ENCODE results near the gene TMEM135.

Gene TMEM135

DNA sequence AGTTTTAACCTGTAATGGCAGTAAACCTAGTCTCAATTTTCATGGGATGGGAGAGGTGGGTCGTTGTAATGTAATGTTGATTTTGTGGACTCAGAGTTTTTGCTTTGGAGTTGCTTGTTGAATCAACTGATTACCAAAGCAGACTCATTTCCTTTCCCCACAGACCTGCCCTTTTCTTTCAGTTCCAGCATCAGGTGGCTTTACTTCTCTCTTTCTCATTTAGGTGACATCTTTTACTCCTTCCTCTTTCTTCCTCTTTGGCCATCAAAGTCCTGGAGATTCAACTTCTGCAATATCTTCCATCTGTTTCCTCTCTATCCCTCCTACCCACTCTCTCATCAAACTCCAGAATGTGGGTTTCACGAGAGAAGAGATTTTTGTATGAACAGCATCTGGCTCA, 313.9 kb downstream of the TMEM135 start:
- no peak overlapping the region for H3K4me3 ChIP-seq (ENCODE audit: low read depth, low read length)
- TF ChIP-seq, protein P1, sequence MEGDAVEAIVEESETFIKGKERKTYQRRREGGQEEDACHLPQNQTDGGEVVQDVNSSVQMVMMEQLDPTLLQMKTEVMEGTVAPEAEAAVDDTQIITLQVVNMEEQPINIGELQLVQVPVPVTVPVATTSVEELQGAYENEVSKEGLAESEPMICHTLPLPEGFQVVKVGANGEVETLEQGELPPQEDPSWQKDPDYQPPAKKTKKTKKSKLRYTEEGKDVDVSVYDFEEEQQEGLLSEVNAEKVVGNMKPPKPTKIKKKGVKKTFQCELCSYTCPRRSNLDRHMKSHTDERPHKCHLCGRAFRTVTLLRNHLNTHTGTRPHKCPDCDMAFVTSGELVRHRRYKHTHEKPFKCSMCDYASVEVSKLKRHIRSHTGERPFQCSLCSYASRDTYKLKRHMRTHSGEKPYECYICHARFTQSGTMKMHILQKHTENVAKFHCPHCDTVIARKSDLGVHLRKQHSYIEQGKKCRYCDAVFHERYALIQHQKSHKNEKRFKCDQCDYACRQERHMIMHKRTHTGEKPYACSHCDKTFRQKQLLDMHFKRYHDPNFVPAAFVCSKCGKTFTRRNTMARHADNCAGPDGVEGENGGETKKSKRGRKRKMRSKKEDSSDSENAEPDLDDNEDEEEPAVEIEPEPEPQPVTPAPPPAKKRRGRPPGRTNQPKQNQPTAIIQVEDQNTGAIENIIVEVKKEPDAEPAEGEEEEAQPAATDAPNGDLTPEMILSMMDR (IDR thresholded peaks at IDR 0.05; ENCODE audit: low read depth, low read length): no peak
- no peak for DNase-seq (ENCODE audit: low read depth, low spot score)
- in situ Hi-C loops (cut with HindIII; ENCODE audit: low sequenced_read_pairs): no loop called here

DNA sequence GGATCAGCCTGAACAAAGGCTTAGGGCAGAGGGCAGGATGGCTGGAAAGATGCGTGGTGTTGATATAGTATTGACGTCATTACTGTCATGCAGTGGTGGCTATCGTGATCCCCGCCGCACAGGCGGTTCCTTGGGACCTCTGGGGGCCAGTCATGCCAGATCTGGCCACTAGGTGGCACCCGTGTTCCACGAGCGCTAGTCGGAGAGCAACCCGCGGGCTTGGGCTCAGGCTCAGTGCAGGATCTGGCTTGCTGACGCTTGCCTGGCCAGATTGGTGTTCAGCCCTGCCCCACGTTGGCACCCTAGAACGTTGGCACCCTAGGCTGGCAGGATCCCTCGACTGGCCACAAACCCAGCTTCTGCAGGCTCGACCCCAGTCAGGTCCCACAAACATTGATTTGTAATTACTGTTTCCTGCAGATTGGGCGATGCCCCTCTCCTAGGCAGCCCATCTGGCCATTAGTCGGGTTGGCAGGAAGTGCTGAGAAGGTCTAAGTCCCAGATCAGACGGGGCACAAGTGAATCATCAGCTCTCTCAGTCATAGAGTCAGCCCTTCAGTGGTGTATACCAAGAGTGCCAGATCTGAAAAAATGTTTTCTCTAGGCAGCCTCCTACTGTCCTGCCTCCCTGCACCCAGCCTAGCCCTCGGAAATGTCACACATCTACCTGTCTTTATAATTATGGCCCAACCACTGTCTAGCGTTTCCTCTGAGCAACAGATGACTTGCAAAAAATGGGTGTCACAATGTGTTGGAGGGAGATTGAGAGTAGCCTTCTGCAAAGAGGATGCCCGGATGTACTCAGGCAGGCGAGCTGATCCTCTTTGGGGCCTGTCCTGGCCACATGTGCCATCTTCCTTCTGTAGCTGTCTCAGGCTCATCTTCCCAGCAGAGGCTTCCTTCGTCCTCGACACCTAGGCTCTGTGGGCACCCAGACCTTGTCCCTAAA, 315.3 kb downstream of the TMEM135 start:
- in situ Hi-C loops (cut with HindIII; ENCODE audit: low sequenced_read_pairs): no loop called here
- TF ChIP-seq, protein P1 (IDR thresholded peaks at IDR 0.05; ENCODE audit: low read depth, low read length): peak; percentile 98
- no peak overlapping the region for H3K4me3 ChIP-seq (ENCODE audit: low read depth, low read length)

DNA sequence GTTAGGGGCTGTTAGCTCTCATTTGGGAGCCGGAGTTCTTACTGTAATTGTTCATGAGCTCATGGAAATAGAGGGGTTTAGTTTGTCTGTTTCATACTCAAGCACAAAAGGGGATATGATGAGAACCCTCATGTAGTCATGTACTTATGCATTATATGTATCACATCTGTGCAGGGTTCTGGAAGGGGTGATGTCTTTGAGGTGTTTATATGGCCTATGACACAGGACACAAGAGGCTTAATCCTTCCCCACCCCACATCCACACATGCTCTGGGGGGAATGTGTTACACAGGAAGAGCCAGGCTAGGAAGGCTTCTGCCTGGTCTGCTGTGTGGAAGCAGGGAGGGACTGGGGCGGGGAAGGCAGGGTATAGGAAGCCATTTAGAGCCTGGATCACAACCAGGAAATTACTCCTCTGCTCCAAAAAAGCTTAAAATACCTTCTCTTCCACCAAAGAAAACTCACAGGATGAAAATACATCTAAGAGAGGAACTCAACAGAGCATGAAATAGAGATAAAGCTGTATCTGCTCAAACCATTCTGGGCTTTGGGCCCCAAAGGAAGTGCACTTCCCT, 316.1 kb downstream of the TMEM135 start:
- no peak for DNase-seq (ENCODE audit: low read depth, low spot score)
- H3K4me3 ChIP-seq (ENCODE audit: low read depth, low read length): no peak overlapping the region
- in situ Hi-C loops (cut with HindIII; ENCODE audit: low sequenced_read_pairs): no loop called here
- TF ChIP-seq, protein P1 (IDR thresholded peaks at IDR 0.05; ENCODE audit: low read depth, low read length): no peak

More for the DNA sequence above, 315.3 kb downstream of the TMEM135 start:
- DNase-seq (ENCODE audit: low read depth, low spot score): peak; percentile 72

DNA sequence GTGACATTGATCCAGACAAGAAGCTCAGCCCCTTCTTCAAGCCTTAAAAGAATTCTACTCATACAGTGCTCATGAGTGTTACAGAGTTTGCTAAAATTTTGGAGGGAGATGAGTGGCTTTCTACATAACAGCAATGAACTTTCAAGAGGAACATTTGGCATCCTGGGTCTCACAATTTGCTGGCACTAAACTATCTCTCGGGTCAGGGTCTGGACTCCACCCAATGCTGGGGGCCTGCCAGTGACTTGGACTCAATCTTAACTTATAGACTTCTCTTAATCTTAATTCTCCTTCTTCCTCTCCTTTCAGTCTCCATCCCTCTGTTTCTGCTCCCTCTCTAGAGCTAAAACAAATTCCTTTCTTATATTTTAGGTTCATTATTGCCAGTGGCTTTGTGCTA, 317.9 kb downstream of the TMEM135 start:
- DNase-seq (ENCODE audit: low read depth, low spot score): no peak
- in situ Hi-C loops (cut with HindIII; ENCODE audit: low sequenced_read_pairs): no loop called here
- TF ChIP-seq, protein P1 (IDR thresholded peaks at IDR 0.05; ENCODE audit: low read depth, low read length): no peak
- no peak overlapping the region for H3K4me3 ChIP-seq (ENCODE audit: low read depth, low read length)

DNA sequence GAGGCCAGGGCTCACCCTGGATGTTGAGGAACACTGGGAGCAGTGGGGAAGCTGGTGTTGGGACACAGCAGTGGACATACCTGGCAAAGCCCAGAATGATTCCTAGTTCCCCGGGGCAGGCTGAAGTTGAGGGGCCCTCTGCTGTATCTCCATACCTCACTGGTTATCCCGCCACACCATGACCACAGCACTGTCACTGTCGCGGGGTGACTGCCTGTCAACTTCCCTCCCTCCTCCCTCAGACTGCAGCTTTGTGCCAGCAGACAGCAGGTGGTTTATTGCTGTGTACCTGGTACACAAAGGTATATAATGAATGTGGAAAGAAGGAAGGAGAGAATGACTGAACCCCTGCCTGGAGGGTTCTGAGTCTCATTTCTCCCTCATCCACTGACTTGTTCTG, 318.7 kb downstream of the TMEM135 start:
- in situ Hi-C loops (cut with HindIII; ENCODE audit: low sequenced_read_pairs): no loop called here
- H3K4me3 ChIP-seq (ENCODE audit: low read depth, low read length): no peak overlapping the region
- TF ChIP-seq, protein P1 (IDR thresholded peaks at IDR 0.05; ENCODE audit: low read depth, low read length): no peak
- no peak for DNase-seq (ENCODE audit: low read depth, low spot score)

DNA sequence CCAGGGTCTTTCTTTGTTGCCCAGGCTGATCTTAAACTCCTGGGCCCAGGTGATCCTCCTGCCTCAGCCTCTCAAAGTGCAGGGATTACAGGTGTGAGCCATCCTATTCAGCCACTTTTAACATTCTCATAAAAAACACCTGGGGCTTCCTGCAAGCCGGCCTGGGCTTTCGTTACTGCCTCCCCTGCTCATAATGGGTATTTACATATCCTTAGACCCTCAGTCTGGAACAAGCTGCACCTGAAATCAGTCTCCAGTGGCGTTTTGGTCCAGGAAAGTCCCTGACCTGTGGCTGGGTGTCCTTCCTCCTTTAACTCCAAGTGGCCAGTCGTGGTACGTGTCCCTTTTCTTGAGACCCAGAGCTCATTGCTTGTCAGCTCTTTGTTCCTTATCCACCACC, 320.7 kb downstream of the TMEM135 start:
- DNase-seq (ENCODE audit: low read depth, low spot score): no peak
- H3K4me3 ChIP-seq (ENCODE audit: low read depth, low read length): no peak overlapping the region
- TF ChIP-seq, protein P1 (IDR thresholded peaks at IDR 0.05; ENCODE audit: low read depth, low read length): no peak
- in situ Hi-C loops (cut with HindIII; ENCODE audit: low sequenced_read_pairs): no loop called here
